ENCODE data around the gene GREM2.

Gene GREM2

GRCh38 chr1:240572328-240572727, 39.6 kb downstream of the GREM2 start:
- Histone ChIP-seq H3K27me3 (no peaks in the 10 kb centered on the region), H3K27ac (no peak overlapping the region), H3K9me3 (peaks cover 30% of the 10 kb centered on the region)

DNA sequence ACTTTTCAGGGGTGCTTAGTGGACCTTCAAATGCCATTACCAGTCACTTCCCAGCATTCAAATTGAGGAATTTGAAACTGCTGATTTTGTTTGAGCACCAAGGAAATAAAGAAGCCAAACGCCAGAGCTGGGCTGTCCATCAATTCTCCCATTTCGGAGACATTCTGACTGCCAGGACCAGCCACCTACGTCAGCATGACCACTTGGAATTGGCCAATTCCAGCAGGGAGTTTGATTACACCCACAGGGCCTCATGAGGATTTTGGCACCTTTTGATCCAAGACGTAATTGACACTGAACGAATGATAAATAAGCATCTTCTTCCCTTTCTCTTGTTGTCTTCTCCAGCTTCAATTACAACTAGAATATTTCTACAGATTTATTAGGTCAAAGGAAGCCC, 40.2 kb downstream of the GREM2 start:
- H3K9ac ChIP-seq = no peak overlapping the region

More at GRCh38 chr1:240572328-240572727, 39.6 kb downstream of the GREM2 start:
- peaks cover 6% of the 10 kb centered on the region; the same call in 1 of the 2 replicates for H3K36me3 ChIP-seq
- H4K20me1 ChIP-seq = no peaks in the 10 kb centered on the region
- no peak overlapping the region for H3K9ac ChIP-seq
- peaks cover 25% of the 10 kb centered on the region for H3K4me1 ChIP-seq
- TF ChIP-seq Cebpa-rat (IDR thresholded peaks at IDR 0.05) = no peak
- no peak overlapping the region for H3K4me3 ChIP-seq
- H3K4me2 ChIP-seq = no peak overlapping the region

GRCh38 chr1:240567066-240567465, 44.9 kb downstream of the GREM2 start:
- no peak for TF ChIP-seq Cebpa-rat (IDR thresholded peaks at IDR 0.05)
- H3K27ac ChIP-seq = no peak overlapping the region
- no peaks in the 10 kb centered on the region for H3K27me3 ChIP-seq
- H3K4me1 ChIP-seq = peaks cover 4% of the 10 kb centered on the region; the same call in 1 of the 2 replicates
- no peak overlapping the region for H3K4me2 ChIP-seq
- peaks cover 9% of the 10 kb centered on the region; the same call in 1 of the 2 replicates for H3K9me3 ChIP-seq
- no peaks in the 10 kb centered on the region for H3K36me3 ChIP-seq
- H3K9ac ChIP-seq = no peak overlapping the region
- no peaks in the 10 kb centered on the region for H4K20me1 ChIP-seq
- no peak overlapping the region for H3K4me3 ChIP-seq

More for the DNA sequence above, 40.2 kb downstream of the GREM2 start:
- Histone ChIP-seq H3K9me3 (peaks cover 30% of the 10 kb centered on the region), H3K27me3 (no peaks in the 10 kb centered on the region), H3K27ac (no peak overlapping the region), H3K4me1 (peaks cover 19% of the 10 kb centered on the region), H4K20me1 (no peaks in the 10 kb centered on the region), H3K36me3 (peaks cover 6% of the 10 kb centered on the region; the same call in 1 of the 2 replicates), H3K4me3 (no peak overlapping the region), H3K4me2 (no peak overlapping the region)
- TF ChIP-seq Cebpa-rat (IDR thresholded peaks at IDR 0.05) = no peak

GRCh38 chr1:240562779-240563178, 49.2 kb downstream of the GREM2 start:
- Histone ChIP-seq H3K9me3 (peaks cover 26% of the 10 kb centered on the region), H3K9ac (no peak overlapping the region), H3K27ac (no peak overlapping the region), H3K36me3 (no peaks in the 10 kb centered on the region; the same call in 1 of the 2 replicates), H3K27me3 (no peaks in the 10 kb centered on the region), H3K4me2 (no peak overlapping the region), H4K20me1 (no peaks in the 10 kb centered on the region), H3K4me1 (peaks cover 12% of the 10 kb centered on the region), H3K4me3 (no peak overlapping the region)
- no peak for TF ChIP-seq Cebpa-rat (IDR thresholded peaks at IDR 0.05)

DNA sequence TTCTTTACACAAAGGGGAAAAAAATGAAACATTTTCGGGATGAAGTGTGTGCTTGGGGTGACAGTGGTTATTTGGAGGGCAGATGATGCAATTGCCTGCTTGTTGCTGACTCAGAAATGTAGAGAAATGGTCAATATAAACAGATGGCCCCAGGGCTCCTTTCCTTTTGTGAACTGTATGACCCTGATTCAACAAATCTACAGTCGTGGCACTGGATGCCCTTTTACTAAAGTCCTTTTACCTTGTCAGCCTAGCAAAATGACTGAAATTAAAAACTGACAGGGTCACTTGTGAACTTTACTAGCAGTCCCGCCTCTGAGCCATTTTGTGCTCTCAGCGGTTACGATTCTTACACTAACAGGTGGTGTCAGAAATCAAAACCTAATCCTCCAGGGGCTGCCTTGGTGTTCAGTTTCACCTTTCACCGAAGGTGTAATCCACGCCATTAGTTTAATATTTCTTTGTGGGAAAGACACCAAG, 49.8 kb downstream of the GREM2 start:
- TF ChIP-seq Cebpa-rat (IDR thresholded peaks at IDR 0.05) = no peak
- peaks cover 13% of the 10 kb centered on the region for H3K4me1 ChIP-seq
- H3K4me2 ChIP-seq = no peak overlapping the region
- H3K9me3 ChIP-seq = peaks cover 32% of the 10 kb centered on the region
- no peaks in the 10 kb centered on the region for H4K20me1 ChIP-seq
- H3K4me3 ChIP-seq = no peak overlapping the region
- no peaks in the 10 kb centered on the region; the same call in 1 of the 2 replicates for H3K36me3 ChIP-seq
- H3K9ac ChIP-seq = no peak overlapping the region
- no peak overlapping the region for H3K27ac ChIP-seq
- H3K27me3 ChIP-seq = no peaks in the 10 kb centered on the region

- H3K36me3 ChIP-seq = no peaks in the 10 kb centered on the region; the same call in 1 of the 2 replicates
- no peaks in the 10 kb centered on the region for H4K20me1 ChIP-seq
- peaks cover 31% of the 10 kb centered on the region for H3K4me1 ChIP-seq
- peaks cover 35% of the 10 kb centered on the region for H3K9me3 ChIP-seq
- no peaks in the 10 kb centered on the region for H3K27me3 ChIP-seq
- no peak overlapping the region for H3K4me3 ChIP-seq
- no peak for TF ChIP-seq Cebpa-rat (IDR thresholded peaks at IDR 0.05)
- H3K27ac ChIP-seq = no peak overlapping the region
- H3K4me2 ChIP-seq = peak overlapping the region; percentile 20; the same call in 1 of the 2 replicates
- H3K9ac ChIP-seq = no peak overlapping the region
Observed at GRCh38 chr1:240559781-240560180, 52.2 kb downstream of the GREM2 start.

- peak overlapping the region; percentile 58; the same call in 1 of the 2 replicates for H3K4me2 ChIP-seq
- H4K20me1 ChIP-seq = no peaks in the 10 kb centered on the region
- peaks cover 25% of the 10 kb centered on the region for H3K4me1 ChIP-seq
- H3K27me3 ChIP-seq = no peaks in the 10 kb centered on the region
- H3K4me3 ChIP-seq = no peak overlapping the region
- peaks cover 43% of the 10 kb centered on the region for H3K9me3 ChIP-seq
- TF ChIP-seq Cebpa-rat (IDR thresholded peaks at IDR 0.05) = no peak
- H3K9ac ChIP-seq = no peak overlapping the region
- 0 out of 2 replicates have a peak overlapping the region, but pooled peaks have one; percentile 51 for H3K27ac ChIP-seq
- H3K36me3 ChIP-seq = no peaks in the 10 kb centered on the region; the same call in 1 of the 2 replicates
Observed at GRCh38 chr1:240555524-240555923, 56.4 kb downstream of the GREM2 start.

DNA sequence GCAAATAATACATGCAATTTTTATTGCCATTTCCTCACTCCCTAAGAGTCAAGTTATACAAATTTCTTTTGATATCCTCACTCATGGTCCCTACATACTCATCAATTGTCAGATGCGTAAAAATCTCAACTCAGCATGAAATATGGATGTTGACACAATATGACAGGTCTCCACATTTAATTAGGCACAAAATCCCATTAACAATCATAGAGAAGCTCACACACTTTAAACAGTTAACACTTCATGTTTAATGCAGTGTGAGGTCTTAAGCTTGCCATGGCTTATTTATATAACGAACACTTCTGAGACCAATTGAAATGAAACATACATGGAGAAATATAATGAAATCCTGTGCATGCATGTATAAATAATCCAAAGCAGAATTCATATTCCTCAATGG, 58.6 kb downstream of the GREM2 start:
- Histone ChIP-seq H4K20me1 (no peaks in the 10 kb centered on the region), H3K9ac (no peak overlapping the region), H3K27ac (no peak overlapping the region), H3K36me3 (no peaks in the 10 kb centered on the region; the same call in 1 of the 2 replicates), H3K4me1 (peaks cover 18% of the 10 kb centered on the region), H3K9me3 (peaks cover 30% of the 10 kb centered on the region), H3K4me3 (no peak overlapping the region), H3K4me2 (no peak overlapping the region), H3K27me3 (no peaks in the 10 kb centered on the region)
- no peak for TF ChIP-seq Cebpa-rat (IDR thresholded peaks at IDR 0.05)

DNA sequence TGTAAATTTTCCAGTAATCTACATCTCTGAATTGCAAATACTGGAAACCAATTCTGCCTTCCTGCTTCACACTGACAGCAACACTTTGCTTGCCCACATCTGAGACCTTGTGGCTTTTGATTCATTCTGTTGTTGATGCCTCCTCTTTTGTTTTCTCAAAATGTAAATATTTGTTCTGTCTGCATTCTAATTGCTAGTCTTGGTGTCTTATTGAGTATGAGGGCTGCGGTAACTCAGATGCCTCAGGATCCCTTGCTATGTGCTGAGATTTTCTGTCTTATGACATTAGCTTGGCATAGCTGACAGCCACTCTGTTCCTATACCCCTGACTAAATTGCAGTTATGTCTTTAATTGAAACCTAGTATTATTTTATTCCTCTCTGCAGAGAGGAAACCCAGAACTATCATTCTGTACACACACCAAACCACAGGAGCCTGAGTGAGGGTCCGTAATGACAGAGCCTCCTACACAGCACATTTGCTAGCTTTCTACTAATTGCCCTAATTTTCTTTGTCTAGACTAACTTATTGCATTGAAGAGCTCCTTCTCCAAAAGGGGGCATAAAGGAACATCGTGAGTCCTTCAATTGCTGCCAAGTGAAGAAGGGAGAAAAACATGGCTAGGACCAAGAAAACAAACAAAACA, 72.1 kb downstream of the GREM2 start:
- Histone ChIP-seq H3K4me2 (peak overlapping the region; percentile 63), H3K4me3 (no peak overlapping the region), H3K9me3 (peaks cover 22% of the 10 kb centered on the region), H3K27me3 (no peaks in the 10 kb centered on the region), H3K27ac (no peak overlapping the region), H3K36me3 (no peaks in the 10 kb centered on the region), H3K4me1 (peaks cover 16% of the 10 kb centered on the region), H4K20me1 (no peaks in the 10 kb centered on the region), H3K9ac (no peak overlapping the region)
- TF ChIP-seq Cebpa-rat (IDR thresholded peaks at IDR 0.05) = no peak

DNA sequence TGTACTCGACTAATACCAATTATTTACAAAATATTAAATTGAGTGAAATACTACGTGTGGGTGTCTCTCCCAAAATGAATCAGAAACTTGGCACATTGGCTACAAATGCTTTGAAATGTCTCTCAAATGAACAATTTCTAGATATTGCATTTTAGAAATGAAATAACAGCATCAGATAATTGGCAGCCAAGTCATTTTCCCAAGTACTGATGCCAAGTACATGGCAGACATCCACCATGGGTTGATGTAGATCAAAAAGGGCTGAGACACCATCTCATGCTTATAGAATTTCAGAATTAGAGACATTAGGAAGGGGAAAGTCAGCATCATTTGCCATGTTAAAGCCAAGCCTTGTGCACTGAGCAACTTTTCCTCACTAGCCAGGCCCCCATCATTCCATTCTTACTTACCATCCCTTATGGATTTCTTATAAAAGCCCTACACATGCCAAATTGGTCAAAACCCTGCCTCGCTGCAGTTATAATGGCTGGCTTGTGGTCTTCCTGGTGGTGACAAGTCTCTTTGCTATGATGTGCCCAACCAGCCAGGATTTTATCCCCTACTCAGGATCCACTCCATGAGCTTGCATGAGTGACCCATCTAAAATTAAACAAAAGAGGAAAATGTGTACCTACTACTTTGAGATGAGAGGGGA, 73.1 kb downstream of the GREM2 start:
- Histone ChIP-seq H3K9me3 (peaks cover 15% of the 10 kb centered on the region), H3K9ac (no peak overlapping the region), H3K27ac (no peak overlapping the region), H3K27me3 (no peaks in the 10 kb centered on the region), H3K4me2 (peak overlapping the region; percentile 63; the same call in 1 of the 2 replicates), H4K20me1 (no peaks in the 10 kb centered on the region), H3K4me1 (peaks cover 16% of the 10 kb centered on the region), H3K36me3 (no peaks in the 10 kb centered on the region), H3K4me3 (no peak overlapping the region)
- no peak for TF ChIP-seq Cebpa-rat (IDR thresholded peaks at IDR 0.05)

Measured in BLaER1 (cell line).